HCEC 1CT (cell line): ENCODE data around the gene AHI1.
"Not testable (repeated sequence)": the region's sequence is repeated elsewhere in the genome, so short reads cannot be mapped to it uniquely, and the experiment has no call there.

Experiments
- DNase-seq: peaks from one replicate; pipeline ENCODE4 v3.0.0-alpha.2; 2017

AHI1 gene

DNA sequence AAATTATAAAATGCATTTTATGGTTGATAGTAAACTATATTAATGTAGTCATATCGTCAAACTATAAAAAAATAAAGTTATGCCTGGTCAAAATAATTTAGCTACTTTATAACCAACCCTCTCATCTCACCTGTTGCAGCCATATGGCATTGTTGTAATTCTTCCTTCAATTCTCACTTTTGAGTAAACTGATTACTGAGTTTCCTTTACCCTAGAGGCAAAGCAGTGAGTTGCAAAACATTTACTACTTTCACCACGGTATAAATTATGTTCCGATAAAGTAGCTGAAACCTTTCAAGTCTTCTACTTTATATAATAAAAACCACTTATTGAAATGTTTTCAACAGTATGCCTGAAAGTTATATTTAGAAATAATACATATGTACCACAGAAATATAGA lies 113.8 kb downstream of the AHI1 start:
- no peak for DNase-seq

- no peak for DNase-seq
Measured at GRCh38 chr6:135383301-135383700, 114.2 kb downstream of the AHI1 start.

DNA sequence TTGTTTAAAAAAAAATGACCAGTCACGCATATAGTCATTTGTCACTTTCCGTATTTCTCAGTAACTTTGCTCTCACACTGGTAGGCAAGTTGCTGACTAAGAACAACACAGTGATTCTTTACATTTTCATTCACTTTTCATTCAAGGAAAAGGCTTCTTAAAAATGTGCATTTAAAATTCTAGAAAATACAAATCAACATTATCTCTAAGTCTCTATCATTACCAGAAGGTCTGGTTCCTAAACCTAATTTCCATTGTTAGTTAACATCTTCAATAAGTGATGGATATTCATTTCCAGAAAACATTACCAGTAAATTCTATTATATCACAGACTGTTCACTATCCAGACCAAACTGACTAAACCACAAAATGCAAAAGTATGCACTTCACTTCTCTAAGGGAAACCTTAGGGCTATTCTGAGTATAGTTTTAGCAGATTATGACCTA lies 115.3 kb downstream of the AHI1 start:
- no peak for DNase-seq

- no peak for DNase-seq
Measured at GRCh38 chr6:135380793-135381192, 116.7 kb downstream of the AHI1 start.

DNA sequence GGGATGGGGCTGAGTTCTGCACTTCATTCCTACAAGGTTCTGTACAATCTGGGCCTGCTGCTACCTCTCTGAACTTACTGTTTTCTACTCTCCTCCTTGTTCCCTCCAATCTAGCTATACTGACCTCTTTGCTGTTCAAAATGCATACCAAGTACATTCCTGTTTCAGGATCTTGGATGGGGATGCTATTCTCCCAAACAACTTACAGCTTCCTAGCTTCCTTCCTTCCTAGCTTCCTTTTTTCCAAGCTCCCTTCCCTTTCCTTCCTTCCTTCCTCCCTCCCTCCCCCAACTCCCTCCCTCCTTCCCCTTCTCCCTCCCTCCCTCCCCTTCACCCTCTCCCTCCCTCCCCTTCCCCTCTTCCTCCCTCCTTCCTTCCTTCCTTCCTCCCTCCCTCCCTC lies 117.9 kb downstream of the AHI1 start:
- no peak for DNase-seq

- DNase-seq: peak; percentile 60
Measured at GRCh38 chr6:135372758-135373157, 124.8 kb downstream of the AHI1 start.

DNA sequence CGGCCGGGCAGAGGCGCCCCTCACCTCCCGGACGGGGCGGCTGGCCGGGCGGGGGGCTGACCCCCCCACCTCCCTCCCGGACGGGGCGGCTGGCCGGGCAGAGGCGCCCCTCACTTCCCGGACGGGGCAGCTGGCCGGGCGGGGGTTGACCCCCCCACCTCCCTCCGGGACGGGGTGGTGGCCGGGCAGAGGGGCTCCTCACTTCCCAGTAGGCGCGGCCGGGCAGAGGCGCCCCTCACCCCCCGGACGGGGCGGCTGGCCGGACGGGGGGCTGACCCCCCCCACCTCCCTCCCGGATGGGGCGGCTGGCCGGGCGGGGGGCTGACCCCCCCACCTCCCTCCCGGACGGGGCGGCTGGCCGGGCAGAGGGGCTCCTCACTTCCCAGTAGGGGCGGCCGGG lies 133.9 kb downstream of the AHI1 start:
- not testable (repeated sequence) for DNase-seq

DNA sequence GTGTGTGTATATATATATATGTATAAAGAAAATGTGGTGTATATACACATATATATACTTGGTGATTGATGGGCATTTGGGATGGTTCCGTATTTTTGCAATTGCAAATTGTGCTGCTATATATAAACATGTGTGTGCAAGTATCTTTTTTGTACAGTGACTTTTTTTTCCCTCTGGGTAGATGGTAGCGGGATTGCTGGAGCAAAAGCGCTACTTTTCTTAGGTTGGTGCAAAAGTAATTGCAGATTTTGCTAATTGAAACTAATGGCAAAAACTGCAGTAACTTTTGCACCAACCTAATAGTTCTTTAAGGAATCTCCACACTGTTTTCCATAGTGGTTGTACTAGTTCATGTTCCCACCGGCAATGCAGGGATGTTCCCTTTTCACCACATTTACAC lies 135.4 kb downstream of the AHI1 start:
- DNase-seq: no peak

DNA sequence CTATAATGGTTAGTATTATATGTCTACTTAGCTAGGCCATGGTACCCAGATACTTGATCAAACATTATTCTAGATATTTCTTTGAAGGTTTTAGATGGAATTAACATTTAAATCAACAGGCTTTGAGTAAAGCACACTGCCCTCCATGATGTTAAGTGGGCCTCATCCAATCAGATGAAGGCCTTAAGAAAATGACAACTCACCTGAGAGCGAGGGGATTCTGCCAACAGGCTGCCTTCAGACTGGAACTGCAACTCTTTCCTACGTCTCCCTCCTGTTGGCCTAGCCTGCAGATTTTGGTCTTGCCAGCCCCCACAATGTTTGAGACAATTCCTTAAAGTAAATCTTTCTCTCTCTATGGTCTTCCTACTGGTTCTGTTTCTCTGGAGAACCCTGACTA lies 137.3 kb downstream of the AHI1 start:
- DNase-seq: no peak

DNA sequence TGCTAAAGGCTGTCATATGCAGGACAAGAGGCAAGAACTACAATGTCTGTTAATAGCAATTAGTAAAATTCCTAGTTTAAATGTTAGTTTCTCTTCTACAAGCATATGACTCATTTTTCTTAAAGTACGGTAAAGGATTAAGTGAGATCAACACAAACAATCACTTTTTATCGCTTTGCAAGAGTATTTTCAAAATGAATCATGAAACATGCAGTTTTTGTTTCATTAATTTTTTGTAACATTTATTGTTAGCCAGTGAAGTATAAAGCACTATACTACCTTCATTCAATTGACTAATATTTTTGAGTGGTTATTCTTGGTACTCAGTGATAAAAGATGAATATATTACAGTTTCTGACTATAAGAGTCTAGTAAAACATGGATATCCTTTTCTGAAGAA lies 138.6 kb downstream of the AHI1 start:
- DNase-seq: peak; percentile 77

DNA sequence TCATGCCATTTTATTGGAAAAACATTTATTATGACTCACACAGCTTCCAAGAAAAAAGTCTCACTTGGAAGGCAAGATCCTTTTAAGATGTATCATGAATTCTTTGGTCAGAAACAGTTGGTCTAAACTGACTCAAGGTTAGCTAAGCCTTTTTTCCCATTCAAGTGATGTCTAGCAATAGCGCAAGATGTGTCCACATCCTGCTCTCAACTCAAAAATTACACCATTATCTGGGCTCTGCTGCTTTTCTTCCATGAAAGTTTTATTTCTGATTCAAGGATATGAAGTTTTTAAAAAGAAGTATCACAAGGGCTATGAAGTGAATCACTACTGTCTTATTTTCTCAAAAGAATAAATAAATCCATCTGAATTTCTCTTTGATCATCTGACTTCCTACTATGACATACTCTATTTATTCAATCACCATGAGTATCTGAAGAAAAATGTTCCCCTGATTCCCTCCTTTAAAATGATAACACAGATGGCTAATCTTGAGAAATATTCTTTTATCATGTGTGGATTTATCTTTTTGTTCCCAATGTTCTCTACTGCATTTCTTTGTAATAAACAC lies 139.2 kb downstream of the AHI1 start:
- DNase-seq: peak; percentile 97

DNA sequence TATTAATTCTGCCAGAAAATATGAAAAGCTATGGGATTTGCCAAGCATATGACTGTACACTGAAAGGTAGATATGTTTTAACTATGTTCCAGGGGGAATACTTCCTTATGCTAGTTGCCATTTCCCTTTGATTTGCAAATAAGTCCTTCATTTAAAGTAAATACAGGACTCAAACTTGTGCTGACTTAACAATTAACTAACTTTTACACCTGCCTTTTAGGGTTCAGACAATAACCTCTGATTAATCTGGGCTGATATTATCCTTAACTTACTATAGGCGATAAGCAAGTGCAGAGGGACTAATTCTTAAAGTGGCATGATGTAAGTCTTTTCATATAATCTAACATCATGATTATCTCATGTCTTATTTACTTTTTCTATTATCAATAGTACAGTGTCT lies 143.1 kb downstream of the AHI1 start:
- no peak for DNase-seq

GRCh38 chr6:135353113-135353512 lies 144.4 kb downstream of the AHI1 start:
- DNase-seq: no peak

DNA sequence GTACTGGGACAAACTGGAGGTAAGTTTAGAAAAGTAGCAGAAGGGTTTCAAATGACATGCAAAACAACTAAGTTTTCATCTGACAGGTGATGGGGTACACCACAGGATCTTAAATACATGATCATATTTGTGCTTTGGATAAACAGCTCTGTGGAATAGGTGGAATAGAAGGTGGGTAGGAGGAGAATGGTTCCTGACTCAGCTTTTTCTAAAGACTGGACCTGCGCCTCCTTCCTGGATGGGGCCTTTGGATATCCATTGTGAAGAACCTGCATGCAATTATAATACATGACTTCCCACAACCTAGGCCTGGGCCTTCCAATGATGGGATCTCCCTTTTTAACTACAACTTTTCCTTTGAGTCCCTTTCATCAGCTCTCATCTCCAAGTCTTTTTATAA lies 145.9 kb downstream of the AHI1 start:
- DNase-seq: no peak

DNA sequence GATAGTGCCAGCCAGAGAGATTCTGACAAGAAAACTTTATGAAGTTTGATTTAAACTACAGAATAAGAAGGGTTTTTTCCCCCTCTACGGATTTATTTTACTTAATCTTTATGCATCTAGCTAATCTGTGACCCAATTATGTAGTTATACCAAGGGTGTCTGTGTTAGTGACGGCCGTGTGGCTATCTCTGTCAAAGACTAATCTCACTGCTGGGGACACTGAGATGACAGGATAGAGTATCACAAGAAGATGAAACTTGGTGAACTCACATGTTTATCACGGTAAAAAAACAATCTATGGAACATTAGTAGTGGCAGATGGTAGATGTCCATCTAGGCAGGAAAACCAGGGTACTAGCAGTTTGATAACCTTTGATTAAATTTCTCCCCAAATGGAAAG lies 149.7 kb downstream of the AHI1 start:
- DNase-seq: no peak

DNA sequence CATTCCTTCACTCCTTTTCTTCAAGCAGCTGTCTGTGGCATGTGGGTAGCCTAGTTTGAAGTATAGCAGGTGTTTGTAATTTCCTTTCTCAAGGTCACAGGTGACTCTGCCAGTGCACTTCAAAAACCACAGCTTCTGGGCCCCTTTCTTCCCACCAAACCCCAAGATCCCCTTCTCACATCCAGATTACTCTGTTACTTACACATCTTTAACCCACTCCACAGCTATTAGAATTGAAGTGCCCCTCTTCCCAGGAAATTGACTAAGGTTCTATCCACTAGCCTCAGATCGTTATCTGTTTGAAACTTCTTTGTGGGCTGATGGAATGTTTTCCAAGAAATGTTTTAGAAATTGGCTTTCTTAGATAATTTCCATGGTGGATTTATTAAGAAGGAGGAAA lies 150.8 kb downstream of the AHI1 start:
- DNase-seq: no peak

GRCh38 chr6:135344526-135344925 lies 153.0 kb downstream of the AHI1 start:
- no peak for DNase-seq

DNA sequence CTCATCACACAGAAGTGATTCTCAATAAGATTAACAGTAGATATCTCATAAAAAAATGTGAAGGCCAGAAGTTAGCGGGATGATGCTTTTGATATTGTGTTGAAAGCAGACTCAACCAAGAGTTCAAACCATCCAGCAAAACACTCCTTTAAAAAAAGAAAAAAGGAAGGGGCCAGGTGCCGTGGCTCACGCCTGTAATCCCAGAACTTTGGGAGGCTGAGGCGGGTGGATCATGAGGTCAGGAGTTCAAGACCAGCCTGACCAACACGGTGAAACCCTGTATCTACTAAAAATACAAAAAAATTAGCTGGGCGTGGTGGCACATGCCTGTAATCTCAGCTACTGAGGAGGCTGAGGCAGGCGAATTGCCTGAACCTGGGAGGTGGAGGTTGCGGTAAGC lies 157.6 kb downstream of the AHI1 start:
- DNase-seq: not testable (repeated sequence)

DNA sequence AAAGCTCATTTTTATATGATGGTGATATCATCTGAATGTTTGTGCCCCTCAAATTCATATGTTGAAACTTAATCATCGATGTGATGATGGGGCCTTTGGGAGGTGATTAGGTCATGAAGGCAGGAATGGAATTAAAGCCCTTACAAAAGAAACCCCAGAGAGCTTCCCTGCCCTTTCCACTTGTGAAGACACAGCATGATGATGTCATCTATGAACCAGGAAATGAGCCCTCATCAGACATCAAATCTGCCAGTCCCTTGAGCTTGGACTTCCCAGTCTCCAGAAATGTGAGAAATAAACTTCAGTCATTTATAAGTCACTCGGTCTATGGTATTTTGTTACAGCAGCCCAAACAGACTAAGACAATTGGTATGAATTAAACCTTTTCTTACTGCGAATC lies 163.4 kb downstream of the AHI1 start:
- DNase-seq: peak; percentile 79

GRCh38 chr6:135331002-135331401 lies 166.5 kb downstream of the AHI1 start:
- DNase-seq: peak; percentile 9

DNA sequence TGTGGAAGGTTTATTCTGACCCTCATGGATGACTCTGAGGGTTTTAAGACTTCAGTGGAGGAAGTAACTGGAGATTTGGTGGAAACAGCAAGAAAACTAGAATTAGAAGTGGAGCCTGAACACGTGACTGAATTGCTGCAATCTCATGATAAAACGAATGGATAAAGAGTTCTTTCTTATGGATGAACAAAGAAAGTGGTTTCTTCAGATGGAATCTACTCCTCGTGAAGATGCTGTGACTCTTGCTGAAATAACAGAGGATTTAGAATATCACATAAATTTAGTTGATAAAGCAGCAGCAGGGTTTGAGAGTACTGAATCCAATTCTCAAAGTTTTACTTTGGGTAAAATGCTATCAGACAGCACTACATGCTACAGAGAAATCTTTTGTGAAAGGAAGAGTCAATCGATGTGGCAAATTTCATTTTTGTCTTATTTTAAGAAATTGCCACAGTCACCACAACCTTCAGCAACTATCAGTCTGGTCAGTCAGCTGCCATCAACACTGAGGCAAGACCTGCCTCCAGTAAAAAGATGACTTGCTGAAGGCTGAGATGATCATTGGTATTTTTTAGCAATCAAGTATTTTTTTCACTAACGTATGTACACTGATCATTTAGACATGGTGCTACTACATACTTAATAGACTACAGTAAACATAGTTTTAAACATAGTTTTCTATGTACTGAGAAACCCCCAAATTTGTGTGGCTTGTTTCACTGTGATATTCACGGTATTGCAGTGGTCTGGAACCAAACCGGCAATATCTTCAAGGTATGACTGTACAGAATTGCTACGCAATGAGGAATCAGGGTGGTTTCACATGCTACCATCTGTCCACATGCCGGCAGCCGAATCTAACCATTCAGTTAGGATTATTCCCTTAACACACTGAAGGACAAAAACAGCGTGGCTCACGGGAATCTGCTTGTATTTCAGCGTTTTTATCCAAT lies 167.4 kb downstream of the AHI1 start:
- no peak for DNase-seq

DNA sequence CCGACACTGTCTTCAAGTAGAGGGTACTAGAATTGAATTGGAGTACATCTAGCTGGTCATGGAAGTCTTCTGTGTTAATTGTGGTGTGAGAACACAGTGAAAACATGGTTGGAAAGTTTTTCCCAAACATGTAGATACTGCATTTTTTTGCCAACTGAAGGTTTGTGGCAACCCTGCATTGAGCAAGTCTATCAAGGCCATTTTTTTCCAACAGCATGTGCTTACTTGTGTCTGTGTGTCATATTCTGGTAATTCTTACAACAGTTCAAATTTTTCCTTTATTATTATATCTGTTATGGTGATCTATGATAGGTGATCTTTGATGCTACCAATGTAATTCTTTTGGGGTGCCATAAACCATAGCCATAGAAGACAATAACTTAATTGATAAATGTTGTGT lies 169.4 kb downstream of the AHI1 start:
- no peak for DNase-seq

DNA sequence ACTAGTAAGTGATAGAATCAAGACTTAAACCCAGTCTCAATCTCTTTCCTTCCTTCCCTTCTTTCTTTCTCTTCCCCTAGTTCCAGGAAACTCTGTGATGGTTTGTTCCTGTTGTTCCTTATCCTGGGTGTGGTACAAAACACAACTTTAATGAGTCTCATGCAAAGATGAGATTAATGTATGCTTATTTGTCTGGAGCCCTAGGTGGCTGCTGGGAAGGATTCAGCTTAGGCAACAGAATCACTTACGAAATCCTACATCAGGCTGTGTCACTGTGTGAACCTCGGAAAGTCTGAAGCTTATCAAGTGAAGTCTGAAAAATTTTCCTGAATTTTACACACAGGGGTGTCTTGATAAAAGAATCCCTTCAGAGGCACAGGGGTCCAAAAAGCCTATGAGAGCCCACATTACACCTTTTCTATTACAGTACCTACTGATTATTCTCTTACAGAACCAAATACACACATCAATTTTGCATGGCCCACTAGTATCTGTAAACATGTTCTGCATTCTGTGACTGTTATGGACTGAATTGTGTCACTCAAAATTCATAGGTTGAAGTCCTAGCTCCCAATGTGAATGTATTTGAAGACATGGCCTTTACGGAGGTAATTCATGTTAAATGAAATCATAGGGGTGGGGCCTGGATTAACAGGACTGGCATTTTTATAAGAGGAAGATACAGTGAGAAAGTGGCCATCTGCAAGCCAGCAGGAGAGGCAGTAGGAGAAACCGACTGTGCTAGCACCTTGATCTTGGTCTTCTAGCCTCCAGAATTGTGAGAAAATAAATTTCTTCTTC lies 171.7 kb downstream of the AHI1 start:
- DNase-seq: peak; percentile 9

- no peak for DNase-seq
Measured at GRCh38 chr6:135324531-135324930, 173.0 kb downstream of the AHI1 start.
